Heart left ventricle (tissue), 13 donors: ENCODE measurements around the gene SLC35G6.

Experiments used
- POLR2A ChIP-seq, 2 donors: fragments of 450-650 bp; IDR thresholded peaks; one replicate each; pipeline ENCODE4 v1.6.1; 2017; ENCODE audit warnings: antibody characterized with exemption in 2 of 2, mild to moderate bottlenecking in 2 of 2, moderate library complexity in 2 of 2
- TF ChIP-seq, protein P1 (sequence below), 12 donors: fragments of 200-600 bp; sonication (generic) in 4 of 12; IDR thresholded peaks; one replicate each; pipeline versions ENCODE4 v1.5.0 to v1.8.0; 2018 to 2022; ENCODE audit warnings: antibody characterized with exemption in 12 of 12, mild to moderate bottlenecking in 5 of 12
- donor health status: ischemic (EF 13 %, LVEDD 7.1; RV severe dilation, severe dysfunction).
- donor health status: DM: no; HTN: yes; CAD: no.
- donor health status: DM: no; HTN: no; CAD: no.
- donor health status: ischemic (EF 25% LVEDD 6.9; RV normal size, moderate dysfunction).
- donor health status: ischemic (EF 25% LVEDD 5.7; RV mildly dilated, moderate dysfunction).
- donor health status: ischemic (EF 35%, LVEDD 5.7; RV mildly dilated, moderate dysfunction).
- donor health status: nonischemic (EF 11% LVEDD 7.7; RV severe dilation, severe dysfunction).
- donor health status: DM: yes; HTN: yes; CAD: no.
- donor health status: PGD.
- donor health status: ischemic (EF 29% LVEDD 5.4; RV normal size, mild dysfunction).
- donor health status: nonischemic (EF 23%, LVEDD 6.1; RV moderate dilation, normal function).

DNA sequence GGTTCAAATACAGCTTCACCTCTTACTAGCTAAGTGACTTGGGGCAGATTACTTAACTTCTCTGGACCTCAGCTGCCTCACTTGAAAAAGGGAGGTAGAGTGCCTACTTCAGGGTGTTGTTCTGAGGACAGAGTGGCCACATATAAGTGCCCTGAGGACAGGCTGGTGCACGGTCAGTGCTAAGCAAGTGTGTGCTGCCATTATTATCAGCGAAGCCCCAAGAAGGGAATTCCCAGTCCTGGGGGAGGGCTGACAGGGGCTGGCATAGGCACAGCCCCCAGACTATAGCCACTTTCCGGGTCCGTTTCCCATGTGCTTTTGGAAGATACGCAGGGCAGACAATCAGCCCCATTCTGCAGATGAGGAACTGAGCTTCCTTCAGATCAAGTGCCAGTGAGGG, 4.3 kb upstream of the SLC35G6 start:
- TF ChIP-seq, protein P1, sequence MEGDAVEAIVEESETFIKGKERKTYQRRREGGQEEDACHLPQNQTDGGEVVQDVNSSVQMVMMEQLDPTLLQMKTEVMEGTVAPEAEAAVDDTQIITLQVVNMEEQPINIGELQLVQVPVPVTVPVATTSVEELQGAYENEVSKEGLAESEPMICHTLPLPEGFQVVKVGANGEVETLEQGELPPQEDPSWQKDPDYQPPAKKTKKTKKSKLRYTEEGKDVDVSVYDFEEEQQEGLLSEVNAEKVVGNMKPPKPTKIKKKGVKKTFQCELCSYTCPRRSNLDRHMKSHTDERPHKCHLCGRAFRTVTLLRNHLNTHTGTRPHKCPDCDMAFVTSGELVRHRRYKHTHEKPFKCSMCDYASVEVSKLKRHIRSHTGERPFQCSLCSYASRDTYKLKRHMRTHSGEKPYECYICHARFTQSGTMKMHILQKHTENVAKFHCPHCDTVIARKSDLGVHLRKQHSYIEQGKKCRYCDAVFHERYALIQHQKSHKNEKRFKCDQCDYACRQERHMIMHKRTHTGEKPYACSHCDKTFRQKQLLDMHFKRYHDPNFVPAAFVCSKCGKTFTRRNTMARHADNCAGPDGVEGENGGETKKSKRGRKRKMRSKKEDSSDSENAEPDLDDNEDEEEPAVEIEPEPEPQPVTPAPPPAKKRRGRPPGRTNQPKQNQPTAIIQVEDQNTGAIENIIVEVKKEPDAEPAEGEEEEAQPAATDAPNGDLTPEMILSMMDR (IDR thresholded peaks at IDR 0.05), result no peak
- no peak for TF ChIP-seq POLR2A (IDR thresholded peaks at IDR 0.05)
